DND-41 (cell line): ENCODE data around the gene EID3.
"Not testable (repeated sequence)": the region's sequence is repeated elsewhere in the genome, so short reads cannot be mapped to it uniquely, and the experiment has no call there.

Experiments used
- ATAC-seq: fragments of 200-7000 bp; cut with Tn5 transposase; 3 replicates; pipeline ENCODE4 v1.9.1; 2021; ENCODE audit warnings: low read depth; ENCODE audit not compliant: insufficient read depth
- DNase-seq: peaks from one replicate; pipeline ENCODE4 v3.0.0-alpha.2; 2020
- H2AFZ ChIP-seq: 2 replicates; pipeline ENCODE4 v1.6.0; 2012; ENCODE audit warnings: low read depth, low read length
- H3K27ac ChIP-seq: 2 replicates; pipeline ENCODE4 v1.5.1; 2012; ENCODE audit warnings: low read length, inconsistent platforms
- H3K27me3 ChIP-seq: fragments of 200-600 bp; sonication (generic); 2 replicates; pipeline ENCODE4 v1.6.0; 2012; ENCODE audit warnings: low read length, mild to moderate bottlenecking, inconsistent platforms; ENCODE audit not compliant: insufficient read depth, poor library complexity
- H3K36me3 ChIP-seq: 2 replicates; pipeline ENCODE4 v1.5.1; 2012; ENCODE audit warnings: low read length, inconsistent platforms; ENCODE audit not compliant: insufficient read depth
- H3K4me1 ChIP-seq: 2 replicates; pipeline ENCODE4 v1.5.1; 2012; ENCODE audit warnings: mild to moderate bottlenecking, low read length; ENCODE audit not compliant: insufficient read depth
- H3K4me2 ChIP-seq: 2 replicates; pipeline ENCODE4 v1.6.0; 2012; ENCODE audit warnings: mild to moderate bottlenecking, moderate library complexity, low read length, inconsistent platforms; ENCODE audit not compliant: insufficient read depth
- H3K4me3 ChIP-seq, 2 experiments: fragments of 200-600 bp in 1 of 2; shearing (Covaris generic) in 1 of 2; 2 replicates each; pipeline ENCODE4 v1.5.1; 2012 to 2016; ENCODE audit warnings: inconsistent platforms in 2 of 2, low read length in 2 of 2, mild to moderate bottlenecking in 2 of 2, low read depth in 1 of 2, moderate library complexity in 1 of 2
- H3K79me2 ChIP-seq: 2 replicates; pipeline ENCODE4 v1.6.0; 2012; ENCODE audit warnings: low read length, inconsistent platforms; ENCODE audit not compliant: insufficient read depth
- H3K9ac ChIP-seq: 2 replicates; pipeline ENCODE4 v1.6.0; 2012; ENCODE audit warnings: low read depth, mild to moderate bottlenecking, inconsistent platforms, low read length, moderate library complexity
- H3K9me3 ChIP-seq: 2 replicates; pipeline ENCODE4 v1.5.1; 2012; ENCODE audit warnings: low read length, moderate library complexity, mild to moderate bottlenecking, inconsistent platforms; ENCODE audit not compliant: insufficient read depth, severe bottlenecking
- H4K20me1 ChIP-seq: 2 replicates; pipeline ENCODE4 v1.6.0; 2012; ENCODE audit warnings: low read length; ENCODE audit not compliant: insufficient read depth
- EZH2 ChIP-seq: IDR thresholded peaks from 3 replicates; pipeline ENCODE4 v1.6.1; 2012; ENCODE audit warnings: borderline replicate concordance, low read depth, mild to moderate bottlenecking, moderate library complexity, low read length, inconsistent platforms; ENCODE audit not compliant: severe bottlenecking
- TF ChIP-seq, protein P1 (sequence below): IDR thresholded peaks from 2 replicates; pipeline ENCODE4 v1.5.1; 2012; ENCODE audit warnings: borderline replicate concordance, low read length, moderate library complexity, mild to moderate bottlenecking; ENCODE audit not compliant: poor library complexity, severe bottlenecking; ENCODE audit errors: extremely low read depth

EID3 gene

DNA sequence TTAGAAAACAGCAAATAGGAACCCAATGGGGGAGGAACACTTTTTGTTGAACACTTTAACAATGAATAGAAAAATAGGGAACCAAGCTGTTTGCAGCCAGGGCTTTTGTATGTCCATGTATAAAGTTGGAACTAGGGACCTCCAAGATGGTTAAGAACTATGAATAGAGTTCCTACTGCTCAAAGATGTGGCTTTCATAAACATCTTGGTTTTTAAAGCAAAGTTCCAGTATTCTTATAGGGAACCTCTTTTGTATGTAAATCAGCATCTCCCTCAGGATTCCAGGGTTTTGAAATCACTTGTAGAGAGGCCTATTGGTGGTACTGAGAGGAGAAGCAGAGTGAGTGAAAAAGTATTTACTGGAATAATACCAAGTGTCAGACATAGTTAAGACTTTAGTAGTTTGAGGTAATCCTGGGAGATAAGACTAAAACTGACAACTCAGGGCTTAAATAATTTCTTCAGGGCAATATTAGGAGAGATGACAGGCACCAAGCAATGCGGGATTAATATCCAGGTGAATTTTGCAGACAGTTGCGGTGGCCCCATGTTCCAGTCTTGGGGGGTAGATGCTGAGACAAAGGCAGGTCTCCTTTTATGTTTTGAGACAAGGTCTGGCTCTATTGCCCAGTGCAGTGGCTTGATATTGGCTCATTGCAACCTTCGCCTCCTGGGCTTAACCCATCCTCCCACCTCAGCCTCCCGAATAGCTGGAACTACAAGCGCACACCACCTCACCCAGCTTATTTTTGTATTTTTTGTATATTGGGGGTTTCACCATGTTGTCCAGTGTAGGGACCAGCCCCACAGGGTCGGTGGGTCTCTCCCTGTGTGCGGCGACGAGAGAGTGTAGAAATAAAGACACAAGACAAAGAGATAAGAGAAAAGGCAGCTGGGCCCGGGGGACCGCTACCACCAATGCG is 10.4 kb upstream of the EID3 start:
- Histone ChIP-seq H3K4me1 (peaks cover 23% of the 10 kb centered on the region), H3K4me3 (no peak overlapping the region), H3K79me2 (peaks cover 92% of the 10 kb centered on the region), H2AFZ (no peak overlapping the region), H3K36me3 (peaks cover 60% of the 10 kb centered on the region), H3K27me3 (no peaks in the 10 kb centered on the region), H4K20me1 (peaks cover 54% of the 10 kb centered on the region; the same call in 1 of the 2 replicates), H3K27ac (no peak overlapping the region), H3K4me2 (no peak overlapping the region), H3K9me3 (no peaks in the 10 kb centered on the region), H3K9ac (no peak overlapping the region)
- ATAC-seq = no peak
- TF ChIP-seq, protein P1, sequence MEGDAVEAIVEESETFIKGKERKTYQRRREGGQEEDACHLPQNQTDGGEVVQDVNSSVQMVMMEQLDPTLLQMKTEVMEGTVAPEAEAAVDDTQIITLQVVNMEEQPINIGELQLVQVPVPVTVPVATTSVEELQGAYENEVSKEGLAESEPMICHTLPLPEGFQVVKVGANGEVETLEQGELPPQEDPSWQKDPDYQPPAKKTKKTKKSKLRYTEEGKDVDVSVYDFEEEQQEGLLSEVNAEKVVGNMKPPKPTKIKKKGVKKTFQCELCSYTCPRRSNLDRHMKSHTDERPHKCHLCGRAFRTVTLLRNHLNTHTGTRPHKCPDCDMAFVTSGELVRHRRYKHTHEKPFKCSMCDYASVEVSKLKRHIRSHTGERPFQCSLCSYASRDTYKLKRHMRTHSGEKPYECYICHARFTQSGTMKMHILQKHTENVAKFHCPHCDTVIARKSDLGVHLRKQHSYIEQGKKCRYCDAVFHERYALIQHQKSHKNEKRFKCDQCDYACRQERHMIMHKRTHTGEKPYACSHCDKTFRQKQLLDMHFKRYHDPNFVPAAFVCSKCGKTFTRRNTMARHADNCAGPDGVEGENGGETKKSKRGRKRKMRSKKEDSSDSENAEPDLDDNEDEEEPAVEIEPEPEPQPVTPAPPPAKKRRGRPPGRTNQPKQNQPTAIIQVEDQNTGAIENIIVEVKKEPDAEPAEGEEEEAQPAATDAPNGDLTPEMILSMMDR = no peak
- no peak for TF ChIP-seq EZH2
- no peak for DNase-seq

DNA sequence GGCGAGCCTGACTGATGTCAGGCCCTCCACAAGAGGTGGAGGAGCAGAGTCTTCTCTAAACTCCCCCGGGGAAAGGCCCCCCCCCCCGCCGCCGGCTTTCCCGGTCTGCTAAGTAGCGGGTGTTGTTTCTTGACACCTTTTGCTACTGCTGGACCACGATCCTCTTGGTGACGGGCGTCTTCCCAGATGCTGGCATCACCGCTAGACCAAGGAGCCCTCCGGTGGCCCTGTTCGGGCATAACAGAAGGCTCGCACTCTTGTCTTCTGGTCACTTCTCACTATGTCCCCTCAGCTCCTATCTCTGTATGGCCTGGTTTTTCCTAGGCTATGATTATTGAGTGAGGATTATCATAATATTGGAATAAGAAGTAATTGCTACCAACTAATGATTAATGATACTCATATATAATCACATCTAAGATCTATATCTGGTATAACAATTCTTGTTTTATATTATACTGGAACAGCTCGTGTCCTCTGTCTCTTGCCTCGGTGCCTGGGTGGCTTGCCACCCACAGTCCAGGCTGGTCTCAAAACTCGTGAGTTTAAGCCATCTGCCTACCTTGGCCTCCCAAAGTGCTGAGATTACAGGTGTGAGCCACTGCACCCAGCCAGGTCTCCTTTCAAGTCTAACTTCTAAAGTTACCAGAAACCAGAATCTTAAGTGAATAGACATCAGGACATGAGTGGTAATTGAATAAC is 9.2 kb upstream of the EID3 start:
- Histone ChIP-seq H3K36me3 (peaks cover 61% of the 10 kb centered on the region), H3K4me1 (peaks cover 14% of the 10 kb centered on the region), H4K20me1 (peaks cover 57% of the 10 kb centered on the region; the same call in 1 of the 2 replicates), H3K79me2 (peaks cover 92% of the 10 kb centered on the region)
- H3K4me3 ChIP-seq, H2AFZ ChIP-seq, H3K9ac ChIP-seq, H3K4me2 ChIP-seq, ATAC-seq, H3K27ac ChIP-seq, H3K27me3 ChIP-seq, H3K9me3 ChIP-seq: not testable (repeated sequence)
- DNase-seq = peak; percentile 16
- TF ChIP-seq, protein P1 = peak; percentile 22

DNA sequence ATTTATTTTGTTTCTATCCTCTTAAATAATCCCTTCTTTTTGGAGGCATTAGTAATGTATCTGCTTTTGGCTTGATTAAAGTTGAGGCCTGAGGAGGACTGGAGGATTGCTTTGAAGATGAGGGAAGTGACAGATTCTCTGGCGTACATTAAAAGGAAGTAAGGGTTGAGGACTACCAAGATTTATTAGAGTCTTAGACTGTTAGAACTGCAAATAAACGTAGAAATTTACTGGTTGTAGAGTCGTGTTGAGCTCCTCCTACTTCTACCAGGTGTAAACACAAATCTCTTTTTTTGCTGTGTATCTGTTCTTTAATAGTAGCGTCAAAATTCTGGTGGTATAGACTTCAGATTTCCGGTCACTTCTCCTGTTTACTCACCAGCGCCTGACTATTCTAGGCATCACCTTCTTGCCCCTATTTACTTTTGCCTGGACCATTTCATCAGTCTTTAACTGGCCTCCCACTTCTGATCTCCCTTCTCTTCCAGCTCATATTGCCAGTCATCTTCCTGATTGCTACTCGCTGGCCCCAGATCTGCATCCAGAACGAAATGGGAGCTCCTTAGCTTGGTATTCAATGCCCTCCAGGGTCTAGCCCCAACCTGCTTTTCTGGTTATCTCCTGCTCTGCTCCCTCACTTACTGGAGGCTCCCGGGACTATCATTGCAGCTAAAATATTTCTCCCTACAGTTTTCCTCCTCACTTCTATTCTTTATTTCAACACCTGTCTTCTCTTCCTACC is 8.4 kb upstream of the EID3 start:
- Histone ChIP-seq H3K27me3 (no peaks in the 10 kb centered on the region), H3K79me2 (peaks cover 92% of the 10 kb centered on the region), H3K4me3 (no peak overlapping the region), H3K9me3 (no peaks in the 10 kb centered on the region), H3K36me3 (peaks cover 66% of the 10 kb centered on the region), H3K4me2 (no peak overlapping the region), H3K4me1 (peaks cover 6% of the 10 kb centered on the region; the same call in 1 of the 2 replicates), H3K9ac (no peak overlapping the region), H3K27ac (no peak overlapping the region), H2AFZ (no peak overlapping the region), H4K20me1 (peaks cover 58% of the 10 kb centered on the region; the same call in 1 of the 2 replicates)
- ATAC-seq = no peak
- DNase-seq = no peak
- no peak for TF ChIP-seq EZH2
